Muscle layer of colon (tissue), 2 donors: ENCODE measurements around the gene PSMC1.

Experiments used
- H3K27ac ChIP-seq: one replicate; pipeline ENCODE4 v1.7.0; 2013; ENCODE audit warnings: low read depth, mild to moderate bottlenecking, low read length, moderate library complexity
- H3K27me3 ChIP-seq, 2 donors: one replicate each; pipeline ENCODE4 v1.7.0; 2013; ENCODE audit warnings: low read length in 2 of 2, mild to moderate bottlenecking in 2 of 2; ENCODE audit not compliant: insufficient read depth in 2 of 2, control insufficient read depth in 1 of 2
- H3K36me3 ChIP-seq: one replicate; pipeline ENCODE4 v1.7.0; 2013; ENCODE audit warnings: mild to moderate bottlenecking, low read length; ENCODE audit not compliant: insufficient read depth
- H3K4me1 ChIP-seq: one replicate; pipeline ENCODE4 v1.7.0; 2013; ENCODE audit warnings: mild to moderate bottlenecking, low read length; ENCODE audit not compliant: insufficient read depth
- H3K4me3 ChIP-seq, 2 donors: one replicate each; pipeline ENCODE4 v1.7.0; 2013; ENCODE audit warnings: low read length in 2 of 2, low read depth in 1 of 2, mild to moderate bottlenecking in 1 of 2, moderate library complexity in 1 of 2
- H3K9ac ChIP-seq: one replicate; pipeline ENCODE4 v1.7.0; 2013; ENCODE audit warnings: low read length
- H3K9me3 ChIP-seq: one replicate; pipeline ENCODE4 v1.7.0; 2013; ENCODE audit warnings: mild to moderate bottlenecking, low read length
- donor health status: abdominal sarcoma.
- donor health status: Adenocarcinoma of cecum.

Gene PSMC1

GRCh38 chr14:90277581-90278198 is 21.3 kb downstream of the PSMC1 start:
- Histone ChIP-seq H3K27ac (no peak overlapping the region), H3K36me3 (peaks cover 46% of the 10 kb centered on the region), H3K27me3 (no peaks in the 10 kb centered on the region), H3K4me3 (no peak overlapping the region), H3K9me3 (no peaks in the 10 kb centered on the region), H3K4me1 (no peaks in the 10 kb centered on the region), H3K9ac (no peak overlapping the region)

- Histone ChIP-seq H3K27ac (no peak overlapping the region), H3K4me3 (no peak overlapping the region), H3K36me3 (peaks cover 41% of the 10 kb centered on the region), H3K4me1 (no peaks in the 10 kb centered on the region), H3K9me3 (no peaks in the 10 kb centered on the region), H3K27me3 (no peaks in the 10 kb centered on the region), H3K9ac (no peak overlapping the region)
Observed at GRCh38 chr14:90278199-90279175, 22.1 kb downstream of the PSMC1 start.

- Histone ChIP-seq H3K9me3 (no peaks in the 10 kb centered on the region), H3K27me3 (no peaks in the 10 kb centered on the region), H3K9ac (no peak overlapping the region), H3K36me3 (peaks cover 47% of the 10 kb centered on the region), H3K4me3 (no peak overlapping the region), H3K27ac (no peak overlapping the region), H3K4me1 (no peaks in the 10 kb centered on the region)
Observed at GRCh38 chr14:90280096-90280495, 23.7 kb downstream of the PSMC1 start.

GRCh38 chr14:90281261-90281660 is 24.9 kb downstream of the PSMC1 start:
- H3K4me3 ChIP-seq, result no peak overlapping the region
- H3K36me3 ChIP-seq, result peaks cover 48% of the 10 kb centered on the region

GRCh38 chr14:90281756-90282155 is 25.4 kb downstream of the PSMC1 start:
- no peak overlapping the region for H3K4me3 ChIP-seq
- no peaks in the 10 kb centered on the region for H3K9me3 ChIP-seq
- H3K27me3 ChIP-seq, result no peaks in the 10 kb centered on the region
- peaks cover 50% of the 10 kb centered on the region for H3K36me3 ChIP-seq
- H3K9ac ChIP-seq, result no peak overlapping the region
- no peak overlapping the region for H3K27ac ChIP-seq
- no peaks in the 10 kb centered on the region for H3K4me1 ChIP-seq

More at GRCh38 chr14:90281261-90281660, 24.9 kb downstream of the PSMC1 start:
- no peaks in the 10 kb centered on the region for H3K4me1 ChIP-seq
- no peaks in the 10 kb centered on the region for H3K27me3 ChIP-seq
- H3K27ac ChIP-seq, result no peak overlapping the region
- H3K9ac ChIP-seq, result no peak overlapping the region
- H3K9me3 ChIP-seq, result no peaks in the 10 kb centered on the region

- H3K9ac ChIP-seq, result no peak overlapping the region
- H3K27me3 ChIP-seq, result no peaks in the 10 kb centered on the region
- H3K4me3 ChIP-seq, result no peak overlapping the region
- H3K9me3 ChIP-seq, result no peaks in the 10 kb centered on the region
- H3K36me3 ChIP-seq, result peaks cover 72% of the 10 kb centered on the region
- H3K27ac ChIP-seq, result no peak overlapping the region
- no peaks in the 10 kb centered on the region for H3K4me1 ChIP-seq
Observed at GRCh38 chr14:90287791-90288190, 31.4 kb downstream of the PSMC1 start.

GRCh38 chr14:90288651-90289355 is 32.5 kb downstream of the PSMC1 start:
- H3K36me3 ChIP-seq, result peaks cover 71% of the 10 kb centered on the region

GRCh38 chr14:90290337-90291011 is 34.1 kb downstream of the PSMC1 start:
- no peak overlapping the region for H3K9ac ChIP-seq
- peaks cover 73% of the 10 kb centered on the region for H3K36me3 ChIP-seq
- H3K4me3 ChIP-seq, result no peak overlapping the region
- H3K27me3 ChIP-seq, result no peaks in the 10 kb centered on the region
- H3K9me3 ChIP-seq, result no peaks in the 10 kb centered on the region
- no peaks in the 10 kb centered on the region for H3K4me1 ChIP-seq
- no peak overlapping the region for H3K27ac ChIP-seq

More at GRCh38 chr14:90288651-90289355, 32.5 kb downstream of the PSMC1 start:
- no peak overlapping the region for H3K27ac ChIP-seq
- H3K4me1 ChIP-seq, result no peaks in the 10 kb centered on the region
- H3K9me3 ChIP-seq, result no peaks in the 10 kb centered on the region
- H3K27me3 ChIP-seq, result no peaks in the 10 kb centered on the region
- no peak overlapping the region for H3K9ac ChIP-seq
- no peak overlapping the region for H3K4me3 ChIP-seq

- Histone ChIP-seq H3K27me3 (no peaks in the 10 kb centered on the region), H3K4me1 (no peaks in the 10 kb centered on the region), H3K36me3 (peaks cover 63% of the 10 kb centered on the region), H3K9ac (no peak overlapping the region), H3K4me3 (no peak overlapping the region), H3K27ac (no peak overlapping the region), H3K9me3 (no peaks in the 10 kb centered on the region)
Observed at GRCh38 chr14:90291699-90292098, 35.3 kb downstream of the PSMC1 start.

GRCh38 chr14:90293766-90294730 is 37.7 kb downstream of the PSMC1 start:
- Histone ChIP-seq H3K36me3 (peaks cover 46% of the 10 kb centered on the region), H3K4me3 (no peak overlapping the region), H3K9me3 (no peaks in the 10 kb centered on the region), H3K4me1 (no peaks in the 10 kb centered on the region), H3K9ac (no peak overlapping the region), H3K27ac (no peak overlapping the region), H3K27me3 (no peaks in the 10 kb centered on the region)
